ENCODE data around the gene WDR48. TPM values are rescaled to one million over a fixed set of nuclear protein-coding genes. Genes with fewer than 3 reads are reported as not detected.

The WDR48 gene
- total RNA-seq, 1 experiment from 2014 or later = 15.0 TPM

DNA sequence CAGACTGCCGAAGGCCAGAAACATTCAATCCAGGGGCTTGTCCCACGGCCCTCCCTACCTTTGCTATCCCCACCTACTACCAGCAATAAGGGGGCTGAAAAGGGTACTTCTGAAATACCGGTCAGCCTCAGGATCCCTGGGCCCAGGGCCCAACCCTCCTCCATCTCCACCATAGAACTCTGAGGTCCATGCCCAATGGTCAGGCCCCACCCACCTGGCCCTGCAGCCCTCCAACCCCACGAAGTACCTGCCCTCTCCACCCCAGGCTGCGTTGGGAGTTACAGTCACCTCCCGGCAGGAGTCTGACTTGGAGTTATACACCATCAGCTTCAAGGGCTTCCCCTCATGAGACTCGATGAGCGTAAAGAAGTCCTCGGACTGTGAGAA, 48.7 kb downstream of the WDR48 start:
- DNase-seq (ENCODE audit: extremely low read depth, low read depth) = no peak

DNA sequence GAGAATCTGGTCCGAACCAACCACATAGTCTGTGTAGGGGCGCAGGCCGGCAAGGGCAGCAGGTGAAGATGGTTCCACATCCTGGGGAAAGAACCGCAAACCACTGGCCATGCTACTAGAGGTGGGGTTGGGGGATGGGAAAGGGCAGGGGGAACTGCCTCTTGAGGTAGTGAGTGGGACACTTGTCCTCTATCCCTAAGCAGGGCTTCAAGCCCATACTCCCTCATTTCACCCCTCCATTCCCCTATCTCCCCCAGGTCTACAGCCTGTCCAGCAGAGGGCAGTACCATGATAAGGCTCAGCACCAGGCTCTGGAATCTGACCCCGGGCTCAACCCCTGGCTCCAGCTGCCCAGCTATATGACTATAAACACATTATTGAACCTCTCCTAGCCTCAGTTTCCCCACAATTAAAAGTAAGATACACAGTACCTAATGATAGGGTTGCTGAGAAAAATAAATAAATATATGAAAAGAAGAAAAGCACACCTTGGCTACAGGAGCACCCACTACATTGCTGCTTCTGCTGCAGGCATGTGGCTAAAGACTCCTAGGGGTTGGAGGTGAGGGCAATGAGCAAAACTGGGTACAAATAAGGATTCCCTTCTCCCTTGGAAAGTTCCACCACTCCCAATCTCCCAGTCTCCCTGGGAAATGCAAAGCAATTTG, 49.3 kb downstream of the WDR48 start:
- peak; percentile 30 for DNase-seq (ENCODE audit: extremely low read depth, low read depth)

DNA sequence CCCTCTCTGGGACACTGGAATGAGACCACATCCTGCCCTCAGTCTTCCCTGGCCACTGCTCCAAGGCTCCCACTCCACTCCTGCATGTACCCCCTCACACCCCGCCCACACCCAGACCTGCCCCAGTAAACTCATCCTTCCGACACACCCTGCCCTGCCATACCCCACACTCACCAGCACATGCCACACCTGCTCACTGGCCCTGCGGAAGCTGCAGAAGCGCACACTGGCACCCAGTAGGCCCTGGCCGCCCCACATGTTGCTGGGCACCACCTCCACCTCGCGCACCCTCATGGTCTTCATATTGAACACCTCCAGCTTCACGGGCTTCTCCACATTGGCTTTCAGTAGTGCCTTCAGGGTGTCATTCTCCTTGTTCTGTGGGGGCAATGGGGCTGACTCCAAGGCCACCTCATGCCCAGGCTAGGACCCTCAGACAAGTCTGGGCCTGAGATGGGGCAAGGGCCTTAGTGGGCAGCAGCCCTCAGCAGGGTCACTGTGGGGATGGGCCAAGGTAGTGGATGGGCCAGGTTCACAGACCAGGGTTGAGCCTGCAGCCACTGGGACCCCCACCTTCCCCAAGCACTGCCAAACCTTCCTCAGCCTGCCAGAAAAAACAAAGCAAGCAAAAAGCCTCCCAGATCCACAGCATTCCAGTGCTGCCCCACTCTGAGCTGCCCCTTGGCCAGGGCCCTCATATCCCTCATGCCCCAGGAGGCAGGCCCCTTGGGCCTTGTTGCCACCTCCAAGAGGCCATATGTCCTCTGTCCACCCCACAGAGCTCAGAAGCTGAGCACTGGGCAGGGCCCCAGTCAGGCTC, 50.9 kb downstream of the WDR48 start:
- DNase-seq (ENCODE audit: extremely low read depth, low read depth) = no peak

DNA sequence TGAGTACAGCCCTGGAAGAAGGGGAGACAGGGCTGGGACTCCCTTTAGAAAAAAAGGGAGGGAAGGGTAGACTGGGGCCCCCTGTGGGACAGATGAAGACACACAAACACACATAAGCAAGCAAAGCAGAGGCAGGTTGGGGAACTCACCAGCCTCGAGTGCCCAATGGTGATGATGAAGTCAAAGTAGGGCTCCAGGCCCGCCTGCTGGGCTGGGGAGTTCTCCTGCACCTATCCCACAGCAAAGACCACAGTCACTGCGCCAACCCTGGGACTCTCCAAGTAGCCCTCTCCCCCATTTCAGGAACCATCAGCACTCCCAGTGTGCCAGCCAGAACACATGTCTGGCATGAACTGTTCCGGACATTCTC, 51.5 kb downstream of the WDR48 start:
- no peak for DNase-seq (ENCODE audit: extremely low read depth, low read depth)

DNA sequence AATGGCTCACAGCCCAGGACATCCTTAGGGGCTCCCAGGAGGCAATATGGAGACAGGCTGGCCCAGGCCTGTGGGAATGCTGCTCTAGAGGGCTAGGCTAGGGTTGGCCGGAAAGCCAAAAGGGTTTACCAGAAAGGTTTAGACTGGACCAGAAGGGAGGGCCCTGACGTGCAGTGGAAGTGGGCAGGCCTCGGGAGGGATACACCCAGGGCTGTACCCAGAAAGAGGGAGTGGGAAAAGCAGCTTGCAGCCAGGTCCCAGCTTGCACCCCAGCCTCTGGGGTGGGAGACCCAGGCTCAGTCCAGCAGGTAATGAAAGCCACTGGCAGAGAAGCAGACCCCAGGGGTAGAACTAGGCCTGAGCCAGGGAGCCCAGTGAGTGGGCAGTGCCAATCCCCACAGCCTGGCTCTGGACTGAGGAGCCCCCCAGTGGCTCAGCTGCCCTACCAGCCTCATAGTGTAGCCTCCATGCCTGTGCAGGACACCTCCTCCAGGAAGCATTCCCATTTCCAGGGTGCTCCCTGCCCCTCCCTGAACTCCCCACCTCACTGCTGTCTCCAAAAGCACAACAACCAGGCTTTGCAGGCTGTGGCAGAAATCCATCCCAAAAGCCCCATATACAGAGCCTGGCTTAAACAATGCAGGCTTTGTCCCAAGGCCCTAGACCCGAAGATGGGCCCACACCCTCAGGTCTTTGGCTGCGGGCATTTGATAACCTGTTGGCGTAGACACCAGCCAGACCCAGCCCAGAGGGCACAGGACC, 52.2 kb downstream of the WDR48 start:
- no peak for DNase-seq (ENCODE audit: extremely low read depth, low read depth)

DNA sequence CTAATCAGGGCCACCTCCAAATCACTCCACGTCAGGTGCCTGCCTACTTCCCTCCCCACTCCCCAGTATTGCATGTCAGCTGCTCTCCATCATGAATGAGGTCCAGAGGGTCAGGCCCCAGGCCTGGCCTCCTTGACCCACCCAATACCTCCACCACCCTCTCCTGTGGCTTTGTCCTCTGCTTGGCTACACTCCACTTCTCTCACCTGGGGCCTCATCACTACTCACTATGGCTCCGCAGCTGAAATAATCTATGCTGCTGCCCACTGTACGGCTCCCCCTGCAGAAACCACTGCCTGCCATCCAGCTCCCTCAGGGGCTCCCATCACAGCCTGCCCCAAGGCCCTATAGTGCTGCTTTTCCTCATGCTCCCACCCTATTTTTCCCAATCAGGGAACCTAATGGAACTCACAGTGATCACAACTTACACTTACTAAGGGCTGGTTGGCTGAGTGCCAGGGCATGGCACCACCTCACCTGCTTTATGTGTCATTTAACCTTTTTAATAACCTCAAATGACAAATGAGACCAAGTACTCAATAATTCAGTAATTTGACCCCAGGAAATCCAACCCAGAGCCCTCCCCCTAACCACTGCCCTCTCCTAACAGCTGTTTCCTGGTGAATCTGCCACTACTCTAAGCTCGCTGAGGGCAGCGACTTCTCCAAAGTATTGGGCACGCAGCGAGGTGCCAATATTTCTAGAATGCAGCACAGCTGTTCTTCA, 53.3 kb downstream of the WDR48 start:
- no peak for DNase-seq (ENCODE audit: extremely low read depth, low read depth)

DNA sequence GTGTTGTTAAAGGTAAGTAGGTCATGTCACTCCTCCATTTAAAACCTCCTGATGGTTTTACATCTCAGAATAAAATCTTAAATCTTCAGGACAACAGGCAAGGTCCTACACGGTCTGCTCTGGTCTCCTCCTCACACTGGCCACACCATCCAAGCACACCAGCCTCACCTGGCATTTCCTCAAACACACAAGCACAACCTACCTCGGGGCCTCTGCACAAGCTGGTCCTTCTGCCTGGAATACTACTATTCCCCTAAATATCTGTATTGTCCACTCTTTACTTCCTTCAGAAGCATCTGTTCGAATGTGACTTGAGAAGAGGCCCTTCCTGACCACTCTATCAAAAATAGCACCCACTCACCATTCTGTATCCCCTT, 53.9 kb downstream of the WDR48 start:
- DNase-seq (ENCODE audit: extremely low read depth, low read depth) = no peak

DNA sequence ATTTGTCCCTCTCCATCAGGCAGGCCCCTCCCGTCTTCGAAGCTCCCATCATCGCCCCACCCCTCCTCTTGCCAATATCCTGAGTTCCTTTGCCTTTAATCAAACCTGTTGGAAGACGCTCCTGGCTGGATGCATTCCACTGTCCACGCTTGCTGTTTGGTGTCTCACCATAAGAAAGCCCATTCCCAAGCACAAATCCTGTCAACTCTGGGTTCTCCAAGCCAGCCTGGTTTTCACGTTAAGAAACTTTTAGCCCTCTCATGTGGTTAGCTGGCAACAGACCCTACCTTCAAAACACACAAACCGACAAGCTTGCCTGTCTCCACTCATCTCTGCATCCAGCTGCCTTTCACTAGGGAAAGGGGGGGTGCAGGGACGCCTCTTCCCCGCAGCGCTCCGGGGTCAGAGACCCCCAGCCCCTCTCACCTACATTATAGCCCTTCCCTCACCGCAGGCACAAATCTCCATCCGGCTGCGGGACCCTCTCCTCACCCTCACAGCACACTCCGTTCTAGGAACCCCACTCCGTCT, 54.5 kb downstream of the WDR48 start:
- no peak for DNase-seq (ENCODE audit: extremely low read depth, low read depth)

DNA sequence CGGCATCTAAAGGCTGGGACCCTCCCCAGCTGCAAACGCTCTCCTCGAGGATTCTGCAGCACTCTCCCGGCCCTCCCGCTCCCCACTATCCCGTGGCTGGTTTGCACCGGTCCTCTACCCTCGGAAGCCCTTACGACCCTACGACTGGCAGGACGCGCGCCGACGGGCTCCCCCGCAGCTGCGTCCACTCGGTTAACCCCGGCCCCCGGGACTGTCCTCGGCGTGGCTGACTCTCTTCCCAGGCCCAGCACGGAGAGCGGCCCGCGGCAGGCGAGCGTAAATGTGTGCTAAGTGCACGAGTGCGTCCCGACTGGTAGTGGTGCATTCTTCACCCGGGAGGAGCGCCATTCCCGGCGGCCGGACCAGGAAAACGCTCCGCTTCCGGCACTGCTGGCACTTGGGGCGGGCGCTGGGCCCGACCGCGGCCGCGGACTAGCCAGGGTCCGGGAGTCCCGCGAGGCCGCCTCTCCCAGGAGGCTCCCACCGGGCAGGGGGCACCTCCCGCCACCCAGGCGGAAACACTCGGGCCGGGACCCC, 55.1 kb downstream of the WDR48 start:
- peak; percentile 8 for DNase-seq (ENCODE audit: extremely low read depth, low read depth)

DNA sequence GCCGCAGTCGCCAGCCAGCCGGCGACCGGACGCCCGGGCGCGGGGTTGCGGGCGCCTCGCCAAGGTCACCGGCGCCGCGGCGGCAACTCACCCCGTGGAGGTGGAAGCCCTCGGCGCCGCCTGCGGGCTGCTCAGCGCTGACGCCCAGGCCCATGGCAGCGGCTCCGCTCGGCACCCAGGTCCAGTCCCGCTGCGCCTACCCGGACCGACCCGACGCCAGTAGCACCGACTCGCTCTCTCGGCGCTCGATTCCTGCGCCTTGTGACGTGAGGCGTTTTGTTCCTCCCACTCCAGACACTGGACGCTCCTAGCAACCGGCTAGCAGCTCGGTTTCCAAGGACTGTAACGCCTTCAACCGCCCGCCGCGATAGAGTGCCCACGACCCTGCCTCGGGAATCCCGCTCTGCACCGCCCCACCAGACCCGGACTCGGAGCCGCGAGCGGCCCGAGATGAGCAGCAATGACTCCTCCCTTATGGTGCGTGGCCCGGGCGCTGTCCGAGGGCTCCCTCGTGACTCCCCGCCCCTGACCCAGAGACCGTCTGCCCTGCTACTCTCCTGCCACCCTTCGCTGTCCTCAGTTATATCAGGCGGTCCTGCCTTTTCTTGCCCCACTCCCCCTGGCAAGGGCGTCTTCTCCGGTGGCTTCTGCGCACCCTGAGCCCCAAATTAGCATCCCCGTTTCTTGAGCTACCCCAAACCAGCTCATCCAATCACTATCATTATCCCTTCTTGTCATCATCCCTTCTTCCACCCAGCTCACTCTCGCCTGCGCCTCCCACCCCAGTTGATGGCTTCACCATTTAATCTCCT, 55.8 kb downstream of the WDR48 start, which contains the start of the genes GORASP1 and TTC21A:
TSS of gene GORASP1 (minus strand) at position 240 of the 812 bp plus-strand sequence. CDS start at position 154, 86 bp downstream.
TSS of gene TTC21A (plus strand) at position 293 of the 812 bp plus-strand sequence. CDS start at position 451, 158 bp downstream.
- DNase-seq (ENCODE audit: extremely low read depth, low read depth) = peak; percentile 68

DNA sequence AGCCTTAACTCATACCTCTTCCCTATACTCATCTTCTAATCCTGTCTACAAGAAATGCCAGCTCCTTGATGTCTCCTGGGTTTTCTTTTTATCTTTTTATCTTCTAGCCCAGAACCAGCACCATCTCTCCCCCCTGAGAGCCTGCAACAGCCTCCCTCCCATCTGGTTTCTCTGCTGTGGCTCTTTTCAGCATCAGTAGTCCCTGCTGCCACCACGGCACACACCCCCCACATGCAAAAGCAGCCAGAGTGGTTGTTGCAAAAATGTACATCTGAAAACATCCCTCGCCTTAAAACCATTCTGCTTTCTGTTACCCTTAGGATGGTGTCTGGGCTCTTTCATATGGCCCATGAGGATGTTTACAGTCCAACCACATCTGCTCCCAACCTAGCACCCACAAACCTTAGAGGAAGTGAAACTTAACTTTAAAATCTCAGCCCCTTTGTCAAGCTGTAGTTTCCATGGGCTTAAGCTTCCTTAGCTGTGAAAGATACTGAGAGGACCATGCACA, 56.4 kb downstream of the WDR48 start:
- DNase-seq (ENCODE audit: extremely low read depth, low read depth) = no peak

DNA sequence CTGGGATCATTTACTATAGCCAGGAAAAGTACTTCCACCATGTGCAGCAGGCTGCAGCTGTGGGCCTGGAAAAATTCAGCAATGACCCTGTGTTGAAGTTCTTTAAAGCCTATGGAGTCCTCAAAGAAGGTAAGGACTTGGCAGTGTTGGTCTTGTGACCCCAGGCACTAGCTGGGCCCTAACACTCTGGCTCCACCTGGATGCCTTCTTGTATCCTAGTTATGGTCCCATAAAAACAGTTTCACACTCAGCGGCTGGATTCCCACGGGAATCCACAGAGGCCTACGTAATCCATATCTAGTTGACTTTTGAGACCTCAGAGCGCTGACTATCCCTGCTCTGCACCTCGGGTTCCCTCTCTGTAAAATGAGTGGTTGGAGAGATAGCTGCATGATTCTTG, 57.3 kb downstream of the WDR48 start:
- no peak for DNase-seq (ENCODE audit: extremely low read depth, low read depth)

DNA sequence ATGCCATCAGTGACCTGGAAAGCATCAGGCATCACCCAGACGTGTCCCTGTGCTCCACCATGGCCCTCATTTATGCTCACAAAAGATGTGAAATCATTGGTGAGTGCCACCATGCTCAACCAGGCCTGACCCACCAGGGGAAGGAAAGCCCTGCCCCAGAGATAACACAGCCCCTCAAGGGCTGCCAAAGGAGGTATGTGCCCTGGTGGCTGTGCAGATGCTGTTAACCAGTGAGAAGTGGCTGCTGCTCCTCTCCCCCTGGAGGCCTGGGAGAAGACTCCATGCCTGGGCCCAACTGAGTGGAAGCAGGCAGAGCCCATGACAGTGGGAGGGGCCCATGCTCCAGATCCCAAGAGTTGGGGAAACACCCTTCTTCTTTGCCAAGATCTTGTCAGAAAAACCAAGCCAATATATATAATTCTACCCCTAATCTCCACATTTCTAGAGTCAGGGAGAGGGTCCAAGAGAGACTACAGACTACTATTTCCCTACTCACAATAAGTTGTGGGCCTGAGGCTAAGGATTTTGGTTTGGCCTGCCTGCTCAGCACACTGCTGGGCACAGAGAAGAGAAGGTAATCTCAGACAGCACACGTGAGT, 58.3 kb downstream of the WDR48 start:
- no peak for DNase-seq (ENCODE audit: extremely low read depth, low read depth)

DNA sequence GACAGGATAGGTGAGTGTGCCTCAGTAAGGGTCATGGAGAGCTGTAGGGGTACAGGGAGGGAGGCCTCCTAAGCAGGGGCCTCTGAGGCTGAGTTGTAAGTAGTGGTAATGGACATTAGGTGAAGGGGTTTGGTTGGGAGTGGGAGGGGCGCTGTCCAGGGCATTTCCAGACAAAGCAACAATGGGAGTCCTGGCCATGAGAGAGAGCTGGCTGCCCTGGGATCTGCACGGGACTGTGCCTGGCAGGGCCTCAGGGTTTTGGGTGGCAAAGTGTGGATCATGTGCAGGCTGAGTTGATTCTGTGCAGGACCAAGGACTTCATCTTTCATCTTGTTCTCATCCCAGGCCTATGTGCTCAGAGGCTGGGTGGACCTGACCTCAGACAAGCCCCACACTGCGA, 60.3 kb downstream of the WDR48 start:
- DNase-seq (ENCODE audit: extremely low read depth, low read depth) = no peak

DNA sequence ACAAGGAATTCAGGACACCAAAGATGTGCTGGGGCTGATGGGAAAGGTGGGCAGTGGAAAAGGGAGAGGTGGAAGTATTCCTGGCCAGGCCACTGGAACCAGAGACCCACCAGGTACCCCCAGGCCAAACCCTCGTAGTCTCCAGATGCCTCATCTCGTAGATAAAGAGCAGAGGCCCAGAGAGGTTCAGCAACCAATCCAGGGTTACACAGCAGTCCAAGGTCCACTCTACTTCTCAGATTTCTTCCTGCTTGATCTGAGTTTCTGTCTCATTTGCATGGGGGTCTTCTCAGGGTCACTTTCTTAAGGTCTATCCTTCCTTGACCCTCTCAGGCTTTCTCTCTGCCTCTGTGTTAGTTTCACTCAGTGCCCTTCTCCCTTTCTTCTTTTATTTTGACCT, 60.7 kb downstream of the WDR48 start:
- DNase-seq (ENCODE audit: extremely low read depth, low read depth) = no peak

DNA sequence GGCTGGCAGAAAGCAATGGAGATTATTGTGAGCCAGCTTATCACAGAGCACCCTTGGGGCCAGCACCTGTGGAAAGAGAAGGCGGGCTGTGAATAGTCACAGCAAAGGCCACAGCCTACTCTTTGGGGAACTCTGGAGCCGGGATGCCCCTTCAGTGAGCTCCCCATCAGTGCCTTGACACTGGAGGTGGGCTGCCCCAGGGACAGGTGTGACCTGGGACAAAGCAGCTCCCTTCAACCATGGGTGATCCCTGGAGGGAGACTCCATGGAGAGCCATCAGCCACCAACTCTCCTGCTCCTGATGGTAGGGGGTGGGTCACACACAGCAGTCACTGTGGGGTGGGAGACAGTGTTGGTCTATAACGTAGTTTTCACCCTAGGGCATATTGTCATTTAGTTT, 61.5 kb downstream of the WDR48 start:
- no peak for DNase-seq (ENCODE audit: extremely low read depth, low read depth)

DNA sequence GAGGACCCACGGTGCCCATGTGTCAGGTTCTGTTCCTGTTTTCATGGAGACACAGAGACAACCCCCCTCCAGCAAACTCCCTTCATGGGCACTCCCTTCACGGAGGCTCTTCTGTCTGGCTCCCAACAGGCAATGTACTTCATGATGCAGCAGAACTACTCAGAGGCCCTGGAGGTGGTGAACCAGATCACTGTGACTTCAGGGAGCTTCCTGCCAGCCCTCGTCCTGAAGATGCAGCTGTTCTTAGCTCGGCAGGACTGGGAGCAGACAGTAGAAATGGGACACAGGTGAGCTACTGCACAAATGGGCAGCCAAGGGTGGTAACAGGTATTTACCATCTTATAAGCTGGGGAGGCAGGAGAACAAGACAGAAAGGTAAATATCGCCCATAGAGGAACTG, 62.6 kb downstream of the WDR48 start:
- no peak for DNase-seq (ENCODE audit: extremely low read depth, low read depth)

DNA sequence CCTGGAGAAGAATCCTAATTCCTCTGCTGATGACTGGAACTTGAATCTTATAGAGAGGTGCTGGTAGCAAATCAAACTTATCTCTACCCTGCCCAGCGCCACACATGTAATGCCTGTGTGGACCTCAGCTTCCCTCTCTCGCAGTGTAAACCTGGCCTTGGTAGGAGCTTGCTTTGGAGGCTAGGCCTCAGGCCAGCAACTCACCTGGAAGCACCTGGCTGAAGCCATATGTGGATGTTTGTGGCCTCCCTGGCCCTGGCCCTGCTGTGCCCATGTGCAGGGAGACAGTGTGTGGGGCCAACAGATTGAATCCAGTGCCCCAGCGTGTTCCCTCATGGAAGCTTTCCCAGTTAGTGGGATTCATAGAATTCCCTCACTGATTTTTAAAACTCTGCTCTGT, 64.1 kb downstream of the WDR48 start:
- DNase-seq (ENCODE audit: extremely low read depth, low read depth) = no peak

DNA sequence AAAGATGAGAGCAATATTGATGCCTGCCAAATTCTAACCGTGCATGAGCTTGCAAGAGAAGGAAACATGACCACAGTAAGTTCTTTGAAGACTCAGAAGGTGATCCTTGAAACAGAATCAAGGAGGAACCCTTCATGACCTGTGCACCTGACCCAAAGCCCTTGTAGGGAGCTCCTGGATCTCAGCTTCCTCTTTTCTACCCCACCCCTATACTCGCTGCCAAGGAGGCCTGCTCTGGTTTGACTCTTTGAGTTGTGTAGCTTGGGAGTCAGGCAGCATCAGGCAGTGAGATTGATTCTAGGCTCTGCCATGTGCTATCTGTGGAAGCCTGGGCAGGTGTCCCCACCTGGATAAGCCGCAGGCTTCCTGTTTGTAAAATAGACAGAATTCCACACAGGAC, 66.3 kb downstream of the WDR48 start:
- DNase-seq (ENCODE audit: extremely low read depth, low read depth) = no peak
